Mucosa of descending colon (tissue), 3 donors: ENCODE measurements around the gene LIG4. TPM values are rescaled to one million over a fixed set of nuclear protein-coding genes. Genes with fewer than 3 reads are reported as not detected.

ENCODE experiments used
- ATAC-seq: fragments of 200-7000 bp; cut with Tn5 transposase; one replicate; pipeline ENCODE4 v1.9.1; 2020; ENCODE audit warnings: mild to moderate bottlenecking, moderate library complexity
- DNase-seq, 3 donors: peaks; one replicate each; pipeline ENCODE4 v3.0.0-alpha.2; 2020
- H3K36me3 ChIP-seq: fragments of 200-600 bp; one replicate; pipeline ENCODE4 v1.8.0; 2021; ENCODE audit warnings: low read depth, mild to moderate bottlenecking
- H3K4me1 ChIP-seq: fragments of 200-600 bp; one replicate; pipeline ENCODE4 v1.8.0; 2021; ENCODE audit warnings: low read depth, mild to moderate bottlenecking
- H3K4me3 ChIP-seq: fragments of 200-600 bp; one replicate; pipeline ENCODE4 v1.8.0; 2021; ENCODE audit warnings: mild to moderate bottlenecking
- H3K9me3 ChIP-seq: fragments of 200-600 bp; one replicate; pipeline ENCODE4 v1.8.0; 2021; ENCODE audit warnings: mild to moderate bottlenecking
- CTCF ChIP-seq: fragments of 200-600 bp; IDR thresholded peaks from one replicate; pipeline ENCODE4 v1.8.0; 2022; ENCODE audit warnings: antibody characterized with exemption, mild to moderate bottlenecking
- intact Hi-C, 2 donors: fragments of 100-400 bp; cut with DNase I in 1 of 2; cut with micrococcal nuclease in 1 of 2; formaldehyde crosslinking; loops; one replicate each; pipeline versions ENCODE4 v1.11.0 to v1.11.1; 2022; cut with DNase I, micrococcal nuclease
- total RNA-seq, 3 donors: library from RNA; stranded (reverse); fragmentation: NEBNext Ultra II Directional in 2 of 3; extraction: Animal tissue kit (Norgen Biotek cat#: 25700) in 2 of 3; gene quantifications; one replicate each; pipeline versions ENCODE4 v1.2.1 to v1.2.4, GENCODE V29; 2021 to 2023
- donor health status: DM: no; HTN: no; CAD: no; lungs with moderate emphysema.
- donor health status: DM: no; HTN: no; CAD: no.
- donor health status: DM: no; HTN: yes; CAD: no.

The LIG4 gene
- total RNA-seq, 3 donors from 2014 or later = 10.4 to 11.7 (median 10.8) TPM

- intact Hi-C loops = no loop called here
- ATAC-seq = no peak
These were observed 4.8 kb downstream of the LIG4 start for GRCh38 chr13:108210551-108210950.

GRCh38 chr13:108200781-108201398 lies 14.4 kb downstream of the LIG4 start:
- intact Hi-C loops = no loop called here
- no peak for TF ChIP-seq CTCF

More at GRCh38 chr13:108210551-108210950, 4.8 kb downstream of the LIG4 start:
- DNase-seq = no peak
- Histone ChIP-seq H3K4me1 (peaks cover 2% of the 10 kb centered on the region), H3K36me3 (no peaks in the 10 kb centered on the region), H3K4me3 (no peak overlapping the region), H3K9me3 (no peaks in the 10 kb centered on the region)
- no peak for TF ChIP-seq CTCF

GRCh38 chr13:108195861-108196260 lies 19.5 kb downstream of the LIG4 start:
- ATAC-seq (no peak), DNase-seq (no peak)
- no peak for TF ChIP-seq CTCF
- intact Hi-C loops = no loop called here
- Histone ChIP-seq H3K4me3 (no peak overlapping the region), H3K36me3 (no peaks in the 10 kb centered on the region), H3K9me3 (peaks cover 13% of the 10 kb centered on the region), H3K4me1 (no peaks in the 10 kb centered on the region)

More at GRCh38 chr13:108200781-108201398, 14.4 kb downstream of the LIG4 start:
- DNase-seq = no peak
- no peaks in the 10 kb centered on the region for H3K36me3 ChIP-seq
- H3K9me3 ChIP-seq = peaks cover under 1% of the 10 kb centered on the region
- H3K4me3 ChIP-seq = no peak overlapping the region
- no peak for ATAC-seq
- no peaks in the 10 kb centered on the region for H3K4me1 ChIP-seq

GRCh38 chr13:108195146-108195545 lies 20.2 kb downstream of the LIG4 start:
- intact Hi-C loops = no loop called here
- H3K4me3 ChIP-seq = no peak overlapping the region
- no peak for ATAC-seq
- no peaks in the 10 kb centered on the region for H3K36me3 ChIP-seq
- no peak for TF ChIP-seq CTCF
- H3K4me1 ChIP-seq = no peaks in the 10 kb centered on the region
- peaks cover 13% of the 10 kb centered on the region for H3K9me3 ChIP-seq
- no peak for DNase-seq

- Histone ChIP-seq H3K4me3 (no peak overlapping the region), H3K9me3 (peaks cover 13% of the 10 kb centered on the region), H3K36me3 (no peaks in the 10 kb centered on the region), H3K4me1 (no peaks in the 10 kb centered on the region)
- DNase-seq = no peak
- no peak for ATAC-seq
- TF ChIP-seq CTCF = no peak
- intact Hi-C loops = no loop called here
These were observed 20.9 kb downstream of the LIG4 start for GRCh38 chr13:108194435-108194936.

- DNase-seq (no peak), ATAC-seq (no peak)
- H3K36me3 ChIP-seq = no peaks in the 10 kb centered on the region
- no peak overlapping the region for H3K4me3 ChIP-seq
- peaks cover 13% of the 10 kb centered on the region for H3K9me3 ChIP-seq
- intact Hi-C loops = no loop called here
- no peaks in the 10 kb centered on the region for H3K4me1 ChIP-seq
- TF ChIP-seq CTCF = no peak
These were observed 21.5 kb downstream of the LIG4 start for GRCh38 chr13:108193806-108194205.
